A549 (cell line): ENCODE results near the gene HOXA7.

Experiments used
- CTCF ChIP-seq: fragments of >200 bp; sonication (Bioruptor Twin); formaldehyde crosslinking; IDR thresholded peaks from 3 replicates; pipeline ENCODE4 v1.5.1; 2016
- RAD21 ChIP-seq, 2 experiments: fragments of >200 bp in 1 of 2; sonication (Bioruptor Twin) in 1 of 2; formaldehyde crosslinking in 1 of 2; IDR thresholded peaks in 1 of 2; conservative IDR thresholded peaks in 1 of 2; 2 replicates in 1 of 2; 3 replicates in 1 of 2; pipeline ENCODE4 v1.6.1; 2012 to 2018; ENCODE audit warnings: inconsistent platforms in 1 of 2

GRCh38 chr7:27196287-27196767 lies 39.9 kb upstream of the HOXA7 start:
- TF ChIP-seq RAD21 (conservative IDR thresholded peaks at IDR 0.05 in 1 of 2, IDR thresholded peaks at IDR 0.05 in 1 of 2) (peak; percentile 97 to 98), CTCF (peak; percentile 96)
